RWPE2 (cell line): ENCODE data around the gene PGRMC1.
"Not testable (repeated sequence)": the region's sequence is repeated elsewhere in the genome, so short reads cannot be mapped to it uniquely, and the experiment has no call there.

Source experiments
- ATAC-seq: fragments of 200-7000 bp; cut with Tn5 transposase; 3 replicates; pipeline ENCODE4 v1.9.1; 2021; ENCODE audit warnings: low read depth
- DNase-seq: peaks from one replicate; pipeline ENCODE4 v3.0.0-alpha.2; 2020; ENCODE audit warnings: low spot score
- H3K27ac ChIP-seq: fragments of 450-650 bp; 2 replicates; pipeline ENCODE4 v1.5.1; 2017; ENCODE audit warnings: mild to moderate bottlenecking; ENCODE audit not compliant: poor library complexity, severe bottlenecking
- H3K27me3 ChIP-seq: fragments of 250-450 bp; sonication (Bioruptor Pico); 2 replicates; pipeline ENCODE4 v1.5.1; 2021; ENCODE audit warnings: mild to moderate bottlenecking, moderate library complexity; ENCODE audit not compliant: insufficient read depth, poor library complexity, severe bottlenecking
- H3K36me3 ChIP-seq: fragments of 250-450 bp; sonication (Bioruptor Pico); 2 replicates; pipeline ENCODE4 v1.5.1; 2020; ENCODE audit warnings: low read depth, mild to moderate bottlenecking, moderate library complexity
- H3K4me1 ChIP-seq: fragments of 250-450 bp; sonication (Bioruptor Pico); 2 replicates; pipeline ENCODE4 v1.5.1; 2021; ENCODE audit warnings: mild to moderate bottlenecking, moderate library complexity; ENCODE audit not compliant: insufficient read depth, poor library complexity, severe bottlenecking
- H3K4me3 ChIP-seq: fragments of 250-450 bp; sonication (Bioruptor Pico); 2 replicates; pipeline ENCODE4 v1.5.1; 2021; ENCODE audit warnings: mild to moderate bottlenecking, moderate library complexity; ENCODE audit not compliant: severe bottlenecking
- H3K9me3 ChIP-seq: fragments of 250-450 bp; sonication (Bioruptor Pico); 2 replicates; pipeline ENCODE4 v1.5.1; 2021; ENCODE audit warnings: mild to moderate bottlenecking, moderate library complexity; ENCODE audit not compliant: severe bottlenecking
- TF ChIP-seq, protein P1 (sequence below): fragments of 450-650 bp; IDR thresholded peaks from one replicate; pipeline ENCODE4 v1.5.1; 2017; ENCODE audit warnings: mild to moderate bottlenecking, moderate library complexity; ENCODE audit not compliant: poor library complexity, severe bottlenecking

Gene PGRMC1

DNA sequence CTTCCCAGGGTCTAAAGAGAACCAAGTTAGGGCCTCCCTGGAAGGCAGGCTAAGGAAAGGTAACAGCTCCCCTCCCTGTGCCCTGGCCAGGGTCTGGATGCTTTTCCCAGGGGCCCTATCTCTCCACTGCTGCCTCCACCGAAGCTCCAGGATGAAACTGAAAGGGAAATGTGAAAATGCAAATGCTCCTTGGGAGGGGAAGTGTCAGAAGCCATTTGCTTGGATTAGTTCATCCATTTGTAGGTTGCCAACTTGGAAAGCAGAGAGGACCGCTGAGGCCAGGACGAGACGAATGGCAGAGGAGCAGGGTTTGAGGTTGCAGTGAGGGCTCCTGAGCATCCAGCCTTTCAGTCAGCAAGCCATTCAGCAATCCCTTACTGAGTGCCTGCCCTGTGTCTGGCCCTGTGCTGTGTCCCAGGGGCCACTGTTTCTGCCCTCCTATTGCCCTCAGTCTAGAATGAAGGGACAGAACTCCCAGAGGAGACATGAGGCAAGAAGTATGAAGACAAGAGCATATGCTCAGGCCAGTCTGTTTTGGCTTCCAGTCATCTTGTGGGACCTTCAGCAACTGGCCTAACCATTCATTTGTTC, 45.9 kb upstream of the PGRMC1 start:
- TF ChIP-seq, protein P1, sequence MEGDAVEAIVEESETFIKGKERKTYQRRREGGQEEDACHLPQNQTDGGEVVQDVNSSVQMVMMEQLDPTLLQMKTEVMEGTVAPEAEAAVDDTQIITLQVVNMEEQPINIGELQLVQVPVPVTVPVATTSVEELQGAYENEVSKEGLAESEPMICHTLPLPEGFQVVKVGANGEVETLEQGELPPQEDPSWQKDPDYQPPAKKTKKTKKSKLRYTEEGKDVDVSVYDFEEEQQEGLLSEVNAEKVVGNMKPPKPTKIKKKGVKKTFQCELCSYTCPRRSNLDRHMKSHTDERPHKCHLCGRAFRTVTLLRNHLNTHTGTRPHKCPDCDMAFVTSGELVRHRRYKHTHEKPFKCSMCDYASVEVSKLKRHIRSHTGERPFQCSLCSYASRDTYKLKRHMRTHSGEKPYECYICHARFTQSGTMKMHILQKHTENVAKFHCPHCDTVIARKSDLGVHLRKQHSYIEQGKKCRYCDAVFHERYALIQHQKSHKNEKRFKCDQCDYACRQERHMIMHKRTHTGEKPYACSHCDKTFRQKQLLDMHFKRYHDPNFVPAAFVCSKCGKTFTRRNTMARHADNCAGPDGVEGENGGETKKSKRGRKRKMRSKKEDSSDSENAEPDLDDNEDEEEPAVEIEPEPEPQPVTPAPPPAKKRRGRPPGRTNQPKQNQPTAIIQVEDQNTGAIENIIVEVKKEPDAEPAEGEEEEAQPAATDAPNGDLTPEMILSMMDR, result no peak
- H3K4me1 ChIP-seq, result no peaks in the 10 kb centered on the region
- H3K27me3 ChIP-seq, result no peaks in the 10 kb centered on the region
- H3K9me3 ChIP-seq, result no peaks in the 10 kb centered on the region
- H3K4me3 ChIP-seq, result no peak overlapping the region
- ATAC-seq, result no peak
- DNase-seq, result no peak
- no peak overlapping the region for H3K27ac ChIP-seq
- no peaks in the 10 kb centered on the region for H3K36me3 ChIP-seq

DNA sequence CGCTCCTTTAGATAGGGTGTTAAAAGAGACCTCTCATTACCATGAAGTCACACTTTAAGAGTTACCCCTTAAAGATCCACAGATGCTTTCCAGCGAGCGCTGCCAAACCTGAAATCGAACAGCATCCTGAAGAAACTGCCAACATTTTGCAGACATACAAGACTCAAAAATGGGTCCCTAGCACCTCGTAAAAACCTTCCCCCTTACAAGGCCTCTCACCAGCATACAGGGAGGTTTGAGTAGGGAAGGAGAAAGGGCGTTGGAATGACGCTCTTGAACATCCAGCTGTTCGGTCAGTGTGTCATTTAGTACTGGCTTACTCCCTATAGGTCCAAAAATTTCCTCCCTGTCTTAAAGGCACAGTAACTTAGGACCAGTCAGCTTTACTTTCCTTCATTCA, 45.3 kb upstream of the PGRMC1 start:
- TF ChIP-seq, protein P1, result no peak
- no peaks in the 10 kb centered on the region for H3K27me3 ChIP-seq
- H3K4me3 ChIP-seq, result no peak overlapping the region
- ATAC-seq (no peak), DNase-seq (no peak)
- H3K9me3 ChIP-seq, result no peaks in the 10 kb centered on the region
- H3K36me3 ChIP-seq, result no peaks in the 10 kb centered on the region
- no peaks in the 10 kb centered on the region for H3K4me1 ChIP-seq
- H3K27ac ChIP-seq, result no peak overlapping the region

DNA sequence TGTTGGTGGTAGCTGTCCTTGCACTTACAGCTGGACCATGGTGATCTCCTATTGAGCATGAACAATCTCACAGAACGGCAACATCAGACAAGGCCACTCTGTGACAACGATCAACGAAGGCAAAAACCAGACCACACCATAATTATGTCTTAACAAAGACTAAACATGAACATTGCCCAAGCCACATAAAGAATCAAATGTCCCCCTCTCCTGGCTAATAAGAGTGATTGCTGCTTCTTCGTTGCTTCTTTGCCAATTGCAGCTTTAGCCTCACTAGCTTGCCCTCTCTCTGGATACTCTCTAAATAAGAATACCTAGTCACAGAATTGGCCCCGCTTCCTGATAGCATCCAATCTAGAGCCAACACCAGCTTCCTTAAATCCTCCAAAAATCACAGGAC, 41.5 kb upstream of the PGRMC1 start:
- no peak for DNase-seq

DNA sequence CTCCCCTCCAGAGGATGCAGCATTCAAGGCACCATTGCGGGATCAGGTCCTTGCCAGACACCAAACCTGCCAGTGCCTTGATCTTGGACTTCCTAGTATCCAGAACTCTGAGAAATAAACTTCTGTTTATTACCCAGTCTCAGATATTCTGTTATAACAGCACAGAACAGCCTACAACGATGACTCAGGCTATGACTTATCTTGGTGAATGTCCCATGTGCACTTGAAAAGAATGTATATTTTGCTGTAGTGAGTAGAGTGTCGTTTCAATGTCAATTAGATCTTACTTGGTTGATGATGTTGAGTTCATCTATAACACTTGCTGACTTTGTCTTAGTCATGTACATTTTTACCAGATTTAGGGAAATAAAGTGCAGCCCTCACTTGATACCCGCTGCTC, 34.5 kb upstream of the PGRMC1 start:
- Histone ChIP-seq H3K4me1 (no peaks in the 10 kb centered on the region), H3K27me3 (no peaks in the 10 kb centered on the region), H3K27ac (no peak overlapping the region), H3K9me3 (no peaks in the 10 kb centered on the region), H3K36me3 (no peaks in the 10 kb centered on the region), H3K4me3 (no peak overlapping the region)
- TF ChIP-seq, protein P1, result no peak
- DNase-seq (no peak), ATAC-seq (no peak)

More for the DNA sequence above, 41.5 kb upstream of the PGRMC1 start:
- H3K9me3 ChIP-seq, result no peaks in the 10 kb centered on the region
- no peaks in the 10 kb centered on the region for H3K27me3 ChIP-seq
- TF ChIP-seq, protein P1, result no peak
- H3K36me3 ChIP-seq, result no peaks in the 10 kb centered on the region
- no peak overlapping the region for H3K27ac ChIP-seq
- no peaks in the 10 kb centered on the region for H3K4me1 ChIP-seq
- H3K4me3 ChIP-seq, result no peak overlapping the region
- no peak for ATAC-seq

DNA sequence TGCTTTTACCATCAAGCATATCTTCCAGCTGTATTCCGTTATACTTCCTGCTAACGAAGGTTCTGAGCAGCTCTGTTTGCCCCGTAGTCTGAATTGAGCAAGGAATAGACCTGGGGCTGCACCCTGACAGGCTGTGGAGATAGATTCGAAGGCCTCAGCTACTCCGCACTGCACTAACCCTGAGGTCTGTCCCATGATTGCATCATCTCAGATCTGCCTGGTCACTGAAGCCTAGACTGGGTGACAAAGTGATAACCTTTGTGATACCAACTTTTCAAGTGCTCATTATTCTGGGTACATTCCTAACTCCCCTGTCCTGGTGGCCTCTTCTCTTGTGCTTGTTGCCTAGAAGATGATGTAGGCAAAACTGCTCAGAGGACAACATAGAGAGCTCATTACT, 29.9 kb upstream of the PGRMC1 start:
- ATAC-seq (no peak), DNase-seq (no peak)
- no peak overlapping the region for H3K4me3 ChIP-seq
- H3K4me1 ChIP-seq, result no peaks in the 10 kb centered on the region
- no peaks in the 10 kb centered on the region for H3K36me3 ChIP-seq
- no peaks in the 10 kb centered on the region for H3K9me3 ChIP-seq
- no peak overlapping the region for H3K27ac ChIP-seq
- TF ChIP-seq, protein P1, result no peak
- no peaks in the 10 kb centered on the region for H3K27me3 ChIP-seq

DNA sequence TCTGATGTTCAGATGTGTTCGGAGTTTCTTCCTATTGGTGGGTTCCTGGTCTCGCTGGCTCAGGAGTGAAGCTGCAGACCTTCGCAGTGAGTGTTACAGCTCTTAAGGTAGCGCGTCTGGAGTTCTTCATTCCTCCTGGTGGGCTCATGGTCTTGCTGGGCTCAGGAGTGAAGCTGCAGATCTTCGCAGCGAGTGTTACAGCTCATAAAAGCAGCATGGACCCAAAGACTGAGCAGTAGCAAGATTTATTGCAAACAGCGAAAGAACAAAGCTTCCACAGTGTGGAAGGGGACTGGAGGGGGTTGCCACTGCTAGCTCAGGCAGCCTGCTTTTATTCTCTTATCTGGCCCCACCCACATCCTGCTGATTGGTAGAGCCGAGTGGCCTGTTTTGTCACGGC, 28.6 kb upstream of the PGRMC1 start:
- H3K27me3 ChIP-seq, H3K9me3 ChIP-seq, H3K36me3 ChIP-seq, ATAC-seq, H3K27ac ChIP-seq, H3K4me1 ChIP-seq, H3K4me3 ChIP-seq, DNase-seq: not testable (repeated sequence)
